ENCODE measurements around the gene C14orf39.

Gene C14orf39

GRCh38 chr14:60510254-60510950 lies 24.5 kb upstream of the C14orf39 start:
- Histone ChIP-seq H3K4me1 (ENCODE audit: low read depth, poor library complexity, severe bottlenecking) (no peaks in the 10 kb centered on the region), H3K79me2 (ENCODE audit: insufficient read depth, low read depth) (no peaks in the 10 kb centered on the region), H3K4me2 (no peak overlapping the region), H3K4me3 (IDR thresholded peaks at IDR 0.05; ENCODE audit: insufficient read depth, low read depth, low read length) (no peak overlapping the region), H3K27ac (no peak overlapping the region), H4K20me1 (ENCODE audit: insufficient read depth) (no peaks in the 10 kb centered on the region), H2AFZ (ENCODE audit: low read depth) (no peak overlapping the region), H3K36me3 (ENCODE audit: insufficient read depth) (no peaks in the 10 kb centered on the region), H3K27me3 (ENCODE audit: insufficient read depth, low read depth) (no peaks in the 10 kb centered on the region), H3K9ac (no peak overlapping the region)
- TF ChIP-seq CTCF (conservative IDR thresholded peaks at IDR 0.05; ENCODE audit: low read depth, low read length): no peak

GRCh38 chr14:60509438-60510253 lies 23.8 kb upstream of the C14orf39 start:
- H4K20me1 ChIP-seq (ENCODE audit: insufficient read depth): no peaks in the 10 kb centered on the region
- H3K27ac ChIP-seq: no peak overlapping the region
- H2AFZ ChIP-seq (ENCODE audit: low read depth): no peak overlapping the region
- H3K27me3 ChIP-seq (ENCODE audit: insufficient read depth, low read depth): no peaks in the 10 kb centered on the region
- TF ChIP-seq CTCF (conservative IDR thresholded peaks at IDR 0.05; ENCODE audit: low read depth, low read length): no peak
- no peak overlapping the region for H3K4me3 ChIP-seq (IDR thresholded peaks at IDR 0.05; ENCODE audit: insufficient read depth, low read depth, low read length)
- H3K79me2 ChIP-seq (ENCODE audit: insufficient read depth, low read depth): no peaks in the 10 kb centered on the region
- no peak overlapping the region for H3K9ac ChIP-seq
- H3K4me2 ChIP-seq: no peak overlapping the region
- no peaks in the 10 kb centered on the region for H3K4me1 ChIP-seq (ENCODE audit: low read depth, poor library complexity, severe bottlenecking)
- H3K36me3 ChIP-seq (ENCODE audit: insufficient read depth): no peaks in the 10 kb centered on the region

GRCh38 chr14:60508707-60509437 lies 23.0 kb upstream of the C14orf39 start, which contains the start of gene SIX6:
Gene SIX6, plus strand, starts transcription at chr14:60509146. Its CDS starts 253 bp downstream, at chr14:60509399.
- H3K27ac ChIP-seq: no peak within 1 kb of the TSS
- H3K79me2 ChIP-seq (ENCODE audit: insufficient read depth, low read depth): no peaks in the 10 kb centered on the region
- H3K36me3 ChIP-seq (ENCODE audit: insufficient read depth): no peaks in the 10 kb centered on the region
- H3K27me3 ChIP-seq (ENCODE audit: insufficient read depth, low read depth): no peaks in the 10 kb centered on the region
- H2AFZ ChIP-seq (ENCODE audit: low read depth): no peak within 1 kb of the TSS
- no peak within 1 kb of the TSS for H3K9ac ChIP-seq
- H3K4me1 ChIP-seq (ENCODE audit: low read depth, poor library complexity, severe bottlenecking): no peaks in the 10 kb centered on the region
- H3K4me3 ChIP-seq (IDR thresholded peaks at IDR 0.05; ENCODE audit: insufficient read depth, low read depth, low read length): no peak within 1 kb of the TSS
- H4K20me1 ChIP-seq (ENCODE audit: insufficient read depth): no peaks in the 10 kb centered on the region
- no peak for TF ChIP-seq CTCF (conservative IDR thresholded peaks at IDR 0.05; ENCODE audit: low read depth, low read length)
- H3K4me2 ChIP-seq: no peak within 1 kb of the TSS

GRCh38 chr14:60508363-60508706 lies 22.5 kb upstream of the C14orf39 start:
- no peak for TF ChIP-seq CTCF (conservative IDR thresholded peaks at IDR 0.05; ENCODE audit: low read depth, low read length)
- Histone ChIP-seq H3K79me2 (ENCODE audit: insufficient read depth, low read depth) (no peaks in the 10 kb centered on the region), H3K4me3 (IDR thresholded peaks at IDR 0.05; ENCODE audit: insufficient read depth, low read depth, low read length) (no peak overlapping the region), H3K27ac (no peak overlapping the region), H3K9ac (no peak overlapping the region), H3K4me1 (ENCODE audit: low read depth, poor library complexity, severe bottlenecking) (no peaks in the 10 kb centered on the region), H3K4me2 (no peak overlapping the region), H3K27me3 (ENCODE audit: insufficient read depth, low read depth) (no peaks in the 10 kb centered on the region), H2AFZ (ENCODE audit: low read depth) (no peak overlapping the region), H4K20me1 (ENCODE audit: insufficient read depth) (no peaks in the 10 kb centered on the region), H3K36me3 (ENCODE audit: insufficient read depth) (no peaks in the 10 kb centered on the region)

Measured in KMS-11 (cell line).